Right atrium auricular region (tissue), 2 donors: Measurements from ENCODE around the gene PIGP. TPM values are rescaled to one million over a fixed set of nuclear protein-coding genes. Genes with fewer than 3 reads are reported as not detected.

ENCODE experiments used
- DNase-seq: peaks from one replicate; pipeline ENCODE4 v3.0.0-alpha.2; 2019; ENCODE audit warnings: low spot score
- H3K27ac ChIP-seq, 2 donors: fragments of 200-600 bp; sonication (generic); 1 replicate in 1 of 2; 2 replicates in 1 of 2; pipeline ENCODE4 v1.5.1; 2016 to 2019
- H3K27me3 ChIP-seq, 2 donors: fragments of 200-600 bp; sonication (generic); one replicate each; pipeline versions ENCODE4 v1.5.1 to v1.6.0; 2017 to 2019
- H3K36me3 ChIP-seq: fragments of 200-600 bp; sonication (generic); one replicate; pipeline ENCODE4 v1.5.1; 2016
- H3K4me1 ChIP-seq, 2 donors: fragments of 200-600 bp; sonication (generic); one replicate each; pipeline versions ENCODE4 v1.5.1 to v1.6.0; 2017 to 2019
- H3K4me3 ChIP-seq, 2 donors: fragments of 200-600 bp; sonication (generic); 1 replicate in 1 of 2; 2 replicates in 1 of 2; pipeline ENCODE4 v1.5.1; 2017 to 2019; ENCODE audit warnings: mild to moderate bottlenecking in 1 of 2, moderate library complexity in 1 of 2
- H3K9me3 ChIP-seq, 2 donors: fragments of 200-600 bp; sonication (generic); one replicate each; pipeline ENCODE4 v1.5.1; 2019
- total RNA-seq, 2 donors: library from RNA; depleted of rRNA; stranded (reverse); fragments of >200 nt; gene quantifications; one replicate each; pipeline ENCODE4 v1.1.0, GENCODE V29; 2016
- TF ChIP-seq, protein P1 (sequence below), 2 donors: fragments of 200-600 bp; sonication (generic); IDR thresholded peaks; one replicate each; pipeline ENCODE4 v1.5.1; 2019; ENCODE audit warnings: antibody characterized with exemption in 2 of 2

PIGP gene
- total RNA-seq, 2 donors from 2014 or later = 26.1 to 37.3 TPM

DNA sequence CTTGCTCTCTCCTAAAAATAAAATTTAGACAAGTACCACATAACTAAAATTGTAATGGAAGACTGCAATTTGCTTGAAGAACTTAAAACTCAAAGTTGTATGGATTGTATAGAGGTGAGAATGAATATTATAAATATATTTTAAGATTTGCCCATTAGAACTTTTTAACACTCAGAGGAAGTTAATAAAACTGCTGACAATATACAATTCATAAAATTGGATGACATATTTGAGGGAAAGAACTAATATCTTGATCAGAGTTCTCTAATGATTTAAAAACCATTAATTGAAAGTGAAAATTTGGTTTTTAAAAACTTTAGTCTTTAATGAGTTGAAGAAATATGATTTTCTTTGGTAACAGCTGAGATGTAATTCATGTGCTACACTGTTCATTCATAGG is 21.1 kb upstream of the PIGP start:
- Histone ChIP-seq H3K27ac (no peak overlapping the region), H3K9me3 (no peaks in the 10 kb centered on the region), H3K27me3 (no peaks in the 10 kb centered on the region), H3K4me1 (no peaks in the 10 kb centered on the region), H3K4me3 (no peak overlapping the region), H3K36me3 (peaks cover 33% of the 10 kb centered on the region)
- TF ChIP-seq, protein P1, sequence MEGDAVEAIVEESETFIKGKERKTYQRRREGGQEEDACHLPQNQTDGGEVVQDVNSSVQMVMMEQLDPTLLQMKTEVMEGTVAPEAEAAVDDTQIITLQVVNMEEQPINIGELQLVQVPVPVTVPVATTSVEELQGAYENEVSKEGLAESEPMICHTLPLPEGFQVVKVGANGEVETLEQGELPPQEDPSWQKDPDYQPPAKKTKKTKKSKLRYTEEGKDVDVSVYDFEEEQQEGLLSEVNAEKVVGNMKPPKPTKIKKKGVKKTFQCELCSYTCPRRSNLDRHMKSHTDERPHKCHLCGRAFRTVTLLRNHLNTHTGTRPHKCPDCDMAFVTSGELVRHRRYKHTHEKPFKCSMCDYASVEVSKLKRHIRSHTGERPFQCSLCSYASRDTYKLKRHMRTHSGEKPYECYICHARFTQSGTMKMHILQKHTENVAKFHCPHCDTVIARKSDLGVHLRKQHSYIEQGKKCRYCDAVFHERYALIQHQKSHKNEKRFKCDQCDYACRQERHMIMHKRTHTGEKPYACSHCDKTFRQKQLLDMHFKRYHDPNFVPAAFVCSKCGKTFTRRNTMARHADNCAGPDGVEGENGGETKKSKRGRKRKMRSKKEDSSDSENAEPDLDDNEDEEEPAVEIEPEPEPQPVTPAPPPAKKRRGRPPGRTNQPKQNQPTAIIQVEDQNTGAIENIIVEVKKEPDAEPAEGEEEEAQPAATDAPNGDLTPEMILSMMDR (IDR thresholded peaks at IDR 0.05) = no peak
- DNase-seq = no peak

DNA sequence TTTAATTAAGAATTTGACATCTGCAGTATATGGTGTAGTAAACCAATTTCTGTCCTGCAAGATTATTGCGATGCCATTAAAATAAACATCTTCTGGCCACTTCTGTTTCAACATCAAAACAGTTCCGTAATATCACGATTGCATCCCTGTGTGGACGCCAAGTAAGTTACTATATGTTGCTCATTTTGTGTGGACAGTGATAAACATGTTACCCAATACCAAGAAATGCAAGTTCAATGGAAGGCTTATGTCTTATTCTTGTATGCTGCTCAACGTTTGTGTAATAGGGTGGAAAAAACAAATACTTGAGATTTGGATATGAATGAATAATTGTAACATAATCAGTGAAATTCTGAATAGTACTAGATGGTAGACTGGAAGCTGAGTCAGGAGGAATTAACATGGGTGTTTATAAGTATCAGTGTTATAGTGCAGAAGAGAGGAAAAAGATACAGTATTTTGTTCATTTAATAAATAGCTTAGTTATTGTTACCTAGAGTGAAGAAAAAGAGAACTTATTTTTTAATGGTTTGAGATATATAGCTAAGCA is 15.4 kb upstream of the PIGP start:
- H3K27ac ChIP-seq = no peak overlapping the region
- no peaks in the 10 kb centered on the region for H3K9me3 ChIP-seq
- TF ChIP-seq, protein P1 (IDR thresholded peaks at IDR 0.05) = no peak
- H3K36me3 ChIP-seq = no peaks in the 10 kb centered on the region
- DNase-seq = no peak
- peaks cover 0 to 5% of the 10 kb centered on the region in 2 donors for H3K4me1 ChIP-seq
- H3K4me3 ChIP-seq = no peak overlapping the region
- H3K27me3 ChIP-seq = no peaks in the 10 kb centered on the region

DNA sequence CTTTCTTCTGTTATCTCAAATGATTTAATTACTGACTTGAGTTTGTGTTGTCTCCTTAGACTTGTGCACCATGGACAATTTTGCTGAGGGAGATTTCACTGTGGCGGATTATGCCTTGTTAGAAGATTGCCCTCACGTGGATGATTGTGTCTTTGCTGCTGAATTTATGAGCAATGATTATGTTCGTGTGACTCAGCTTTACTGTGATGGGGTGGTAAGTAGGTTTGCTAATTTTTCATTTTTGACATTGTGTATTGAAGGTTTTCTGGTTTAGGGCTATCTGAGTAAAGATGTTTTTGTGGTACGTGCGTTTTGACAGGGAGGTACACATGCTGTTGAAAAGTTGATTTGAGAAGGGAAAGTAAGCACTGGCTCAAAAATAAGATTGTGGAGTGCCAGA is 14.3 kb upstream of the PIGP start:
- Histone ChIP-seq H3K27me3 (no peaks in the 10 kb centered on the region), H3K4me3 (no peak overlapping the region), H3K4me1 (peaks cover 0 to 13% of the 10 kb centered on the region in 2 donors), H3K36me3 (no peaks in the 10 kb centered on the region), H3K27ac (no peak overlapping the region), H3K9me3 (no peaks in the 10 kb centered on the region)
- DNase-seq = no peak
- TF ChIP-seq, protein P1 (IDR thresholded peaks at IDR 0.05) = peak in 1 of 2 donors; percentile 59

DNA sequence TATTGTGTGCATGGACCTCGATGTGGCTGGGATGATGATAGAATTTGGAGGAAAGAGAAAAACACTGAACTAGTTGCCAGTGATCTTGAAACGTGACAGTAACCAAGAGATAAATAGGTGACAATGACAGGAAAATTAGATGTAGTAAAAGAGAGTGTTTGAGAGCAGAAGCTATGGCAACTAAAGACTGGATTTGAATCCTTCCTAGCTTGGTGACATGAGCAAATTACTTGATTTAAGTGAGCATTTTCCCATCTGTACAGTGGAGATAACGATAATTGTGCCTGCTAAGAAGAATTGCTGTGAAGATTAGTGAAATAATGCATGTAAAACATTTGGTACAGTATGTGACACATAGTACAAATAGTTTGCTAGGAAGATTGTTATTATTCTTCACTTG is 12.9 kb upstream of the PIGP start:
- no peaks in the 10 kb centered on the region for H3K27me3 ChIP-seq
- H3K4me1 ChIP-seq = peaks cover 0 to 13% of the 10 kb centered on the region in 2 donors
- TF ChIP-seq, protein P1 (IDR thresholded peaks at IDR 0.05) = no peak
- no peaks in the 10 kb centered on the region for H3K9me3 ChIP-seq
- no peaks in the 10 kb centered on the region for H3K36me3 ChIP-seq
- no peak overlapping the region for H3K27ac ChIP-seq
- H3K4me3 ChIP-seq = no peak overlapping the region
- no peak for DNase-seq

DNA sequence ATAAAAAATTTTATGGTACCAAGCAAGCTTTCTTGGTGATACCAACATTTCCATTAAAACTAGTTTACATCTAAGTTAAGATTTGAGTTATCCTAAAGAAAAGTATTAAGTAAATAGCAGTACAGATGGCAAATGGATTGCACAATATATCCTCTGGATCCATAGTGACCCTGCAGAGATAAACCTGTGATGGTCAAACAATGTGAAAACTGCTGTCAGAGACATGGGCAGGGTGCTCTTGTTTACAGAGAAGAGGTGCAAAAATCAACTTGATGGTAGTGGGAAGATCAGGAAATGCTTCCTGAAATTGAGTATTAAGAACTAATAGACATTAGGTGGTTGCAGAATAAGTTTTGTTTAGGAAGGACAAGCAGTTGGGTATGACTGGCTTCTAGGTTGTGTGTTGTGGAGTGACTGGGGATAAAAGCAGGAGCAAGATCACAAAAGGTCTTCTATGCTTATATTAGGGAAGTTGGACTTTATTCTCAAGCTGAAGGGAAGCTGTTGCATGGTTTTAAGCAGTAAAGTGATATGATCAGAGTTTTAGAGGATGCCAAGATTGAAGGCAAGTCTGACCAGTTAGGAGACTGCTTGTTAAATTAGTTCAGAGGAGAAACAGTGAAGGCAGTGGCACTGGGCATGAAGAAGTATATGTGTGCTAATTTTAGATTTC is 10.1 kb upstream of the PIGP start:
- no peak for DNase-seq
- Histone ChIP-seq H3K27ac (no peak overlapping the region), H3K4me3 (no peak overlapping the region), H3K4me1 (peaks cover 0 to 13% of the 10 kb centered on the region in 2 donors), H3K36me3 (no peaks in the 10 kb centered on the region), H3K9me3 (peaks cover 0 to 4% of the 10 kb centered on the region in 2 donors), H3K27me3 (no peaks in the 10 kb centered on the region)
- TF ChIP-seq, protein P1 (IDR thresholded peaks at IDR 0.05) = no peak
